Fibroblast of villous mesenchyme (primary cell): Measurements from ENCODE around the gene CHD5. TPM values are rescaled to one million over a fixed set of nuclear protein-coding genes. Genes with fewer than 3 reads are reported as not detected.
A peak's percentile ranks its signal among the peaks of the same experiment; 100 is the strongest.
"Not testable (repeated sequence)": the region's sequence is repeated elsewhere in the genome, so short reads cannot be mapped to it uniquely, and the experiment has no call there.

ENCODE experiments used
- DNase-seq: peaks from one replicate; pipeline ENCODE4 v3.0.0-alpha.2; 2010; ENCODE audit warnings: low read depth
- H3K4me3 ChIP-seq: 2 replicates; pipeline ENCODE4 v1.5.1; 2011; ENCODE audit warnings: low read depth, mild to moderate bottlenecking, low read length
- total RNA-seq: library from RNA; depleted of rRNA; stranded (reverse); fragments of >200 nt; gene quantifications from 2 replicates; pipeline ENCODE4 v1.2.3, GENCODE V29; 2012
- TF ChIP-seq, protein P1 (sequence below): IDR thresholded peaks from 2 replicates; pipeline ENCODE4 v1.5.1; 2012; ENCODE audit warnings: low read depth, mild to moderate bottlenecking, low read length; ENCODE audit not compliant: insufficient read depth

Gene CHD5
- under 0.01 TPM in 2 replicates for total RNA-seq

DNA sequence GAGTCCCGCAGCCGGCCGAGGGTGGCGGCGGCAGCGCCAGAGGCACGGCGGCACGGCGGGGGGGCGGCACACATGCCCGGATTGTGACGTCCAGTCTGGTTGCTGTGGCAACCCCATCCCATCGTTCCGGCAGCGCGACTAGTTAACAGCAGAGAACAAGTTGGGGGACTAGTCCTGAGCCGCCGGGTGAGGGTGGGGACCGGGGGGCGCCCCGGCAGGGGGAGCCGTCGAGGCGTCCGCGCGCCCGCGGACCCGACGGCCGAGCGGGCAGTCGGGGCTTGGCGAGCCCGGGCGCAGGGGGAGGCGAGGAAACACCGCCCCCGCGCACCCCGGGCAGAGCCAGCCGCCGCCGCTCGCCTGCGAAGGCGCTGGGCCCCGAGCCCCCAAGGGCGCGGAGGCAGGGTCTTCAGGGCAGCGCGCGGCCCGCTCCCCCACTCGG, at the start of gene CHD5:
Gene CHD5 (minus strand): TSS at position 54 of the 439 bp plus-strand sequence. CDS start 298 bp downstream, outside the sequence.
- TF ChIP-seq, protein P1, sequence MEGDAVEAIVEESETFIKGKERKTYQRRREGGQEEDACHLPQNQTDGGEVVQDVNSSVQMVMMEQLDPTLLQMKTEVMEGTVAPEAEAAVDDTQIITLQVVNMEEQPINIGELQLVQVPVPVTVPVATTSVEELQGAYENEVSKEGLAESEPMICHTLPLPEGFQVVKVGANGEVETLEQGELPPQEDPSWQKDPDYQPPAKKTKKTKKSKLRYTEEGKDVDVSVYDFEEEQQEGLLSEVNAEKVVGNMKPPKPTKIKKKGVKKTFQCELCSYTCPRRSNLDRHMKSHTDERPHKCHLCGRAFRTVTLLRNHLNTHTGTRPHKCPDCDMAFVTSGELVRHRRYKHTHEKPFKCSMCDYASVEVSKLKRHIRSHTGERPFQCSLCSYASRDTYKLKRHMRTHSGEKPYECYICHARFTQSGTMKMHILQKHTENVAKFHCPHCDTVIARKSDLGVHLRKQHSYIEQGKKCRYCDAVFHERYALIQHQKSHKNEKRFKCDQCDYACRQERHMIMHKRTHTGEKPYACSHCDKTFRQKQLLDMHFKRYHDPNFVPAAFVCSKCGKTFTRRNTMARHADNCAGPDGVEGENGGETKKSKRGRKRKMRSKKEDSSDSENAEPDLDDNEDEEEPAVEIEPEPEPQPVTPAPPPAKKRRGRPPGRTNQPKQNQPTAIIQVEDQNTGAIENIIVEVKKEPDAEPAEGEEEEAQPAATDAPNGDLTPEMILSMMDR: no peak
- no peak within 1 kb of the TSS for H3K4me3 ChIP-seq
- DNase-seq: no peak

DNA sequence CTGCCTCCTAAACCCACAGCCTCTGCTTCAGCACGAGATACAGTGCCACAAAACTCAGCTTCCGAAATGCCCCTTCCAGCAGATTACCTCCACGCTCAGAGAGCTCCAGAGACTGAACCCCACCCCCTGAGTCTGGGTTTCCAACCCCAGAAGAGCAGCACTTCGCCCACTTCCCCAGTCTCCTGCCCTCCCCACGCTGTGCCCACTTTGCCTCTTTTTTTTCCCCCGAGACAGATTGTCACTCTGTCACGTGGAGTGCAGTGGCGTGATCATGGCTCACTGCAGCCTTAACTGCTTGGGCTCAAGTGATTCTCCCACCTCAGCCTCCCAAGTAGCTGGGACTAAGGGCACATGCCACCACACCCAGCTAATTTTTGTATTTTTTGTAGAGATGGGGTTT, 45.5 kb upstream of the CHD5 start:
- DNase-seq: no peak

DNA sequence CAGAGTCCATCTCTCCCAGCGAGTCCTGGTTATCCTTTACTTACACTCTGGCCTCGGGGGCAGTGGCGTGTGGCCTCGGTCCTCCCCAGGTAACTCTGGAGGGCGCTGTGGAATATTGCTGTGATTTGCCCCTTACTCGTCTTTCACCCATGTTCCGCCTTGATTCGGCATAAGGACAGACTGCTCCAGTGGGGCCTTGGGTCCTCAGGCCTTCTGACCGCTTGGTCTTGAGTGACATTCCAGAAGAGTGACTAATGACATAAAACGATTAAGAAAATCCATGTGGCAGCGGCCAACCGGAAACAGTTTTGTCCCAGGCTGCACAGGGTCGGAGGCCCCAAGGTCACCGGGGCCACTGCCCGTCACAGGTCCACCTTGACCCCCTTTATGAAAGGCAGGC, 44.6 kb upstream of the CHD5 start:
- no peak for DNase-seq
- no peak overlapping the region for H3K4me3 ChIP-seq
- TF ChIP-seq, protein P1: no peak

More for the DNA sequence above, 45.5 kb upstream of the CHD5 start:
- no peak overlapping the region for H3K4me3 ChIP-seq
- TF ChIP-seq, protein P1: no peak

DNA sequence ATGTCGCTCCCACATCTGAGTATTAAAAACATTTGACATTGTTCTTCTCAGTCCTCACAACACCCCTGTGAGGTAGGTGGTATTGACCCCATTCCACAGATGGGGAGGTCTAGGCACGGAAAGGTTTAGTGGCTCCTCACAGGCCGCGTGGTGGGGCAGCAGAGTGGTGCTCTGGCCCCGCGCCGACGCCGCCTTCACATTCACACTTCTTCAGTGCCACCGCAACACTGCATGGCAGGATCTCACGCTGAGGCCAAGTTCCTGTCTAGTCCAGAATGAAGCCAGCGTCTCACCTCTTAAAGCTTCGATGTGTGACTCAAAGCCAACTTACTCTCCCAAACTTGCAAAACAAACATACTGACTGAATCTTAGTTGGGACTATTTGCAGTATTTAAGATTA, 43.5 kb upstream of the CHD5 start:
- TF ChIP-seq, protein P1: no peak
- no peak overlapping the region for H3K4me3 ChIP-seq
- DNase-seq: no peak

DNA sequence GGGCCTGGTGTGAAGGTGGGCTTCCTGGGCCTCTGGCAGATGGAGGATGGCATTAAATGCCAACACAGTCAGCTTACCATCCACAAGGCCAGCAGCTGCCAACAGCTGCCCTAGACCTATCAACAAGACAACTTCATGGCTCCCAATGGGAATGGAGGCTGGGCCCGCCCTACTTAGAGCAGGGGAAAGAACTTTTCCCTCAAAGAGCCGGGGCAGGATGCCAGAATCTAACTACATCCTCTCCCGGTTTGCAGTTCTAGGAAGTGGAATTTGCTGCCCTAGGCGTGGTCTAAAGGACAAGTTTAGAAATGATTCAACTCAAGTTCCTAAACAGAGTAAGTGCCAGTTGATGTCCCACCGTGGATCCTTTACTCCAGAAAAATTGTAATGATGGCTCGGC, 42.5 kb upstream of the CHD5 start:
- H3K4me3 ChIP-seq: no peak overlapping the region
- peak; percentile 48 for DNase-seq
- TF ChIP-seq, protein P1: no peak

DNA sequence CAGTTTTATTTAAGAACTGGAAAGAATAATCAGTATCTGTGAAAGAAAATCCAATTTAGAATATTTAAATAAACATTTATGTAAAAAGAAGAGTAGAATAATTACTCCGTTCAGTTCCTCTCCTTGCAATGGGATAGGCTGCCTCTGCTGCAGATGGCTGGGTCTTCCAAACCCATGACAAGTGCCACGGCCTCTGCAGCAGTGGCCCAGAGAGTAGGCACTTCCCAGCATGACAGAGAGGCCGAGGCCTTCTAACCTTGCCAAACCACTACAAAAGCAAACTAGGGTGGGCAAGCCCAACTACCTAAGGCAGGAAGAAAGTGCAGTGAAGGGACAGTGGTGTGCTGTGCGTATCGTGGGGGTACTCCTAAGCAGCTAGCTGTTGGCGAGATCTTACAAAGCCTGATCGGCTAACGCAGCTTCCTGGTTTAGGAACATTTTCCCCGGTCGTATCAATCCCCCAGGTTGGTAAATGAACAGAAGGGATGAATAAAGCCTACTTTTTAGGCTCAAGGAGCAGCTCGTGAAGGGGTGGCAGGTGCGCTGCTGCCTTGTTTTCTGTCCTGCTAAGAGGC, 41.2 kb upstream of the CHD5 start:
- no peak for DNase-seq
- H3K4me3 ChIP-seq: no peak overlapping the region
- TF ChIP-seq, protein P1: no peak

DNA sequence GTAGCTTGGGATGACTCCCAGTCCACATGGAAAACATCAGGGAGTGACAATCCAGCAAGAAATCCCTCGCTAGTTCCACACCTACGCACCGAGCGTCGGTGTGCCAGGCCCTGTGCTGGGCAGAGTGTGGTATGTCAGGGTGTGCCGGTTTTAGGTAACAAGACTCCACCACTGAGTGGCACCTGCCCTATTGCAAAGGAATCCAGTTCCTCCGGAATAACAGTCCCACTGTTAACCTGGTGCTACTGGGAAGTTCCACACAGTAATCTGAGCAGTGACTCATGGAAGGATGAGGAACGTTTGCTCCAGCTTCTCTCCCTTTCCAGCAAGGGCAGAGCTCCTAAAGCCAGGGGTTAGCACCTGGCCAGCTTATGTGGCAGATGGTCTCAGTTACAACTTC, 40.1 kb upstream of the CHD5 start:
- TF ChIP-seq, protein P1: no peak
- no peak for DNase-seq
- no peak overlapping the region for H3K4me3 ChIP-seq

- not testable (repeated sequence) for DNase-seq, H3K4me3 ChIP-seq
Observed at GRCh38 chr1:6219641-6220040, 39.5 kb upstream of the CHD5 start.
